ENCODE results near the gene FAM114A1. TPM values are rescaled to one million over a fixed set of nuclear protein-coding genes. Genes with fewer than 3 reads are reported as not detected.

Gene FAM114A1
- total and polyA plus RNA-seq, 2 of the 8 experiments (the other 6 are each of a cell fraction or from before 2014, with no cell fraction given), result 9.5 to 12.0 TPM

DNA sequence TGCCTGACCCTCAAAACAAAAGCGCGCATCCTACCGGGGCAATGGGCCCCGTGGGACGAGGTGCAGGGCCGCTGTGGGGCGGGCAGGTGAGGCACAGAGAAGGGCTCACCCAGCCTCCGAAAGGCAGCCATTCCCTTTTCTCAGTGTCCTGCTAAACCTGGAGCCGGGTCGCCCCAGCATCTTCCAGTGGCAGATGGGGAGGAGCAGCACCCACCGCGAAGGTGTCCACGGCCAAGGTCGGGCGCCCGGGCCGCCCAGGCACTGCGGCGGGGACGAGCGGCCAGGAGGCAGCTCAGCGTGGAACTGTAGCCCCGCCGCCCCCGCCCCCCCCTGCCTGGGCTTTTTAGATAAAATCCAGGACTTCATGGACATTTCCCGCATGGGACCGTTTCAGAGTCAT lies 43.8 kb upstream of the FAM114A1 start (continued):
- TF ChIP-seq, protein P1, sequence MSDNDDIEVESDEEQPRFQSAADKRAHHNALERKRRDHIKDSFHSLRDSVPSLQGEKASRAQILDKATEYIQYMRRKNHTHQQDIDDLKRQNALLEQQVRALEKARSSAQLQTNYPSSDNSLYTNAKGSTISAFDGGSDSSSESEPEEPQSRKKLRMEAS (IDR thresholded peaks at IDR 0.05), result no peak
- TF ChIP-seq SUZ12 (IDR thresholded peaks at IDR 0.05; ENCODE audit: low read length), result no peak

Measured in H1 (cell line).